Neural progenitor cell (in vitro differentiated cells): Measurements from ENCODE around the gene UBC. TPM values are rescaled to one million over a fixed set of nuclear protein-coding genes. Genes with fewer than 3 reads are reported as not detected.
A peak's percentile ranks its signal among the peaks of the same experiment; 100 is the strongest.

ENCODE experiments used
- DNase-seq: peaks from one replicate; pipeline ENCODE4 v3.0.0-alpha.2; 2016; ENCODE audit warnings: low spot score
- H2AFZ ChIP-seq: fragments of 200-600 bp; sonication (generic); replicated peaks from 2 replicates; pipeline ENCODE4 v1.6.1; 2016; ENCODE audit warnings: antibody characterized with exemption
- H3F3A ChIP-seq: fragments of 200-600 bp; sonication (generic); 2 replicates; pipeline ENCODE4 v1.6.1; 2016; ENCODE audit warnings: antibody characterized with exemption, low read depth
- H3K27ac ChIP-seq: fragments of 200-600 bp; sonication (generic); 2 replicates; pipeline ENCODE4 v1.5.1; 2016; ENCODE audit warnings: mild to moderate bottlenecking
- H3K27me3 ChIP-seq: fragments of 200-600 bp; sonication (generic); 2 replicates; pipeline ENCODE4 v1.6.1; 2016; ENCODE audit warnings: mild to moderate bottlenecking, moderate library complexity
- H3K36me3 ChIP-seq: fragments of 200-600 bp; sonication (generic); 2 replicates; pipeline ENCODE4 v1.5.1; 2016
- H3K4me1 ChIP-seq: fragments of 200-600 bp; sonication (generic); 2 replicates; pipeline ENCODE4 v1.6.1; 2016; ENCODE audit warnings: mixed run types
- H3K4me2 ChIP-seq: fragments of 200-600 bp; sonication (generic); 2 replicates; pipeline ENCODE4 v1.6.1; 2016
- H3K4me3 ChIP-seq: fragments of 200-600 bp; sonication (generic); 2 replicates; pipeline ENCODE4 v1.5.1; 2016
- H3K79me2 ChIP-seq: fragments of 200-600 bp; sonication (generic); 2 replicates; pipeline ENCODE4 v1.6.1; 2016; ENCODE audit warnings: low read depth
- H3K9ac ChIP-seq: fragments of 200-600 bp; sonication (generic); 2 replicates; pipeline ENCODE4 v1.6.1; 2016
- H3K9me3 ChIP-seq: fragments of 200-600 bp; sonication (generic); 2 replicates; pipeline ENCODE4 v1.5.1; 2016; ENCODE audit warnings: low read depth
- H4K20me1 ChIP-seq: fragments of 200-600 bp; sonication (generic); 2 replicates; pipeline ENCODE4 v1.6.1; 2016; ENCODE audit warnings: low read depth
- H3K27ac Mint-ChIP-seq: 3 replicates; pipeline ENCODE4 v1.8.0; 2021; ENCODE audit warnings: mixed read lengths
- H3K27me3 Mint-ChIP-seq: 2 replicates; pipeline ENCODE4 v1.8.0; 2022; ENCODE audit warnings: low read depth, mild to moderate bottlenecking, inconsistent platforms, moderate library complexity, mixed read lengths; ENCODE audit not compliant: insufficient read depth
- H3K36me3 Mint-ChIP-seq: 3 replicates; pipeline ENCODE4 v1.8.0; 2021; ENCODE audit warnings: mixed read lengths
- H3K4me1 Mint-ChIP-seq: 3 replicates; pipeline ENCODE4 v1.8.0; 2021; ENCODE audit warnings: mixed read lengths
- H3K4me3 Mint-ChIP-seq: 3 replicates; pipeline ENCODE4 v1.8.0; 2021; ENCODE audit warnings: mild to moderate bottlenecking, moderate library complexity, mixed read lengths
- H3K9me3 Mint-ChIP-seq: 3 replicates; pipeline ENCODE4 v1.8.0; 2020; ENCODE audit warnings: mixed read lengths
- CTCF ChIP-seq: fragments of 200-600 bp; sonication (generic); IDR thresholded peaks from 2 replicates; pipeline ENCODE4 v1.5.1; 2017; ENCODE audit warnings: antibody characterized with exemption, mild to moderate bottlenecking
- EZH2 ChIP-seq: fragments of 200-600 bp; sonication (generic); IDR thresholded peaks from 2 replicates; pipeline ENCODE4 v1.6.1; 2017; ENCODE audit warnings: antibody characterized with exemption, mild to moderate bottlenecking, moderate library complexity
- EZH2phosphoT487 ChIP-seq: fragments of 200-600 bp; sonication (generic); IDR thresholded peaks from 2 replicates; pipeline ENCODE4 v1.6.1; 2017; ENCODE audit warnings: antibody characterized with exemption
- total RNA-seq: library from RNA; depleted of rRNA; stranded (reverse); fragments of >200 nt; gene quantifications from 2 replicates; pipeline ENCODE4 v1.2.3, GENCODE V29; 2015; ENCODE audit warnings: low replicate concordance

The UBC gene
- total RNA-seq, 1 donor from 2014 or later, result 857 TPM

DNA sequence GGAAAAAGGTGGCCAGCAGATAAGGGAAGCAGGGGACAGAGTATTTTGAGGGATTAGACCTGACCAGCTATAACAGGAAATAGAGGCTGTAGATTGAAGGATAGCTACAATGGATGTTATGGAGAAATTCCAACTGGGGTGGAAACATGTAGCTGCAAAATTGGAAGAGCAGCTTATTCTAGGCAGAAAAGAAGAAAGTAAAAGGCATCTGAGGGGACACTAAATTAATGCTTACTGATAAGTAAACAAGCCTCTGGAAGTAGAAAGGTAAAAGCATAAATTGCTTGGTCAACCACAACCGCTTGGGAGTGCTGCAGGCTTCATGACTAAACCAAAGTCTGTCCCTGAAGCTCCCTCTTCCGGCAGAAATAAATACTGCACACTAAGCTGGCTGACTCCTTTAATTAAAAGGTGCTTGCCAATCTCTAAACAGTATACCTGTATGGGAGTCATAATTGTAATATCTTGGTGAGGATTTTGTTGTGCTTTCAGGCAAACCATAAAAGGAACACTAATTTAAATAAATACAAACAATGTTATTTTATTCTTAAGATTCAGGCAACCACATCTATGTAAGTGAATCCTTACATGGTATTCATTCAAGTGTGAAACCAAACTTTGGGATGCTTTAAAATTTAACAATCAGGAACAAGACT lies 7.7 kb downstream of the UBC start:
- Mint-ChIP-seq H3K36me3 (peaks cover 10% of the 10 kb centered on the region), H3K4me1 (peaks cover 35% of the 10 kb centered on the region), H3K4me3 (no peak overlapping the region), H3K27ac (no peak overlapping the region), H3K27me3 (peaks cover 12% of the 10 kb centered on the region), H3K9me3 (peaks cover 2% of the 10 kb centered on the region)
- DNase-seq, result peak; percentile 90
- no peaks in the 10 kb centered on the region for H3K27me3 ChIP-seq
- H3K9me3 ChIP-seq, result no peaks in the 10 kb centered on the region
- no peak overlapping the region for H3K4me2 ChIP-seq
- no peak overlapping the region for H3K9ac ChIP-seq
- no peak overlapping the region for H3K4me3 ChIP-seq
- no peaks in the 10 kb centered on the region for H3K36me3 ChIP-seq
- TF ChIP-seq EZH2 (no peak), CTCF (peak; percentile 99), EZH2phosphoT487 (no peak)
- no peak overlapping the region for H3K27ac ChIP-seq
- H3K79me2 ChIP-seq, result peaks cover 15% of the 10 kb centered on the region
- no peaks in the 10 kb centered on the region for H3K4me1 ChIP-seq
- peaks cover 48% of the 10 kb centered on the region for H3F3A ChIP-seq
- no peak overlapping the region for H2AFZ ChIP-seq
- peaks cover 36% of the 10 kb centered on the region for H4K20me1 ChIP-seq

DNA sequence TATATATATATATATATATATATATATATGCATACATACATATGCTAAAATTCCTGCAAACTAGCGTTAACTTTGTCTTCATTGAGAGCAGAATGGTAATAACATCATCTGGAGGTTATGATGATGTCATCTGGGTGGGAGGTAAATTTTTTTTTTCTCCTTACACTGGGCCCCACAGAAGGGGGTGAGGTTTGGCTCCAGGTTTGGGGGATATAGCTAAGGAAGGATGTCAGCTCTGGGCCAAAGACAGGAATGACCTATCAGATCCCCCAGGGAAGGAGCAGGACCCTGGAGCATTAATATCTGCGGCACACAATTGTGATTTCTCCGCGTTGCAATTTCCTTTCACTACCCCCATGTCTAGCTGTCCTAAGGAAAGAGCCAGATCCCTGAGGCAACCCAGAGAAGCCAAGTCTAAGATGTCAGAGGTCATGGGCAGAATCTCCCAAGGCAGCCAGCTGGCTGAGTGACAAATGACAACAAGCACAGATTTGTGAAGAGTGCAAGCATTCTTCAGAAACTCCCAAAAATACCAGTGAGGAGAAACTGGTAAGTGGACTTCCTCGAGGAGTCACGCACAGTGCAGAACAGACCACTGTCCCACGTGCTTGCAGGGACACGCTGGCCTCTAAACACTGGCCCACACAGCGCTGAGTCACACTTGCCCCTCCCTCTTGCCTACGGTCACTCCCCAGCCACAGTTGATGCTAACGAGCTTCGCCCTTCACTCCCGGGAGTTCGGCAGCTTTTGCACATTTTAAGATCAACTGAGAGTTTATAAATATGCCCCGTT lies 9.9 kb downstream of the UBC start:
- no peaks in the 10 kb centered on the region for H3K9me3 ChIP-seq
- H3K4me1 Mint-ChIP-seq, result peaks cover 21% of the 10 kb centered on the region
- no peaks in the 10 kb centered on the region for H3K27me3 ChIP-seq
- no peaks in the 10 kb centered on the region for H3K4me1 ChIP-seq
- no peak overlapping the region for H2AFZ ChIP-seq
- peak; percentile 25 for DNase-seq
- H3K36me3 ChIP-seq, result no peaks in the 10 kb centered on the region
- H3K9ac ChIP-seq, result no peak overlapping the region
- H3K36me3 Mint-ChIP-seq, result no peaks in the 10 kb centered on the region
- H3K4me3 Mint-ChIP-seq, result no peak overlapping the region
- peaks cover 25% of the 10 kb centered on the region for H3F3A ChIP-seq
- no peak overlapping the region for H3K4me3 ChIP-seq
- TF ChIP-seq CTCF (no peak), EZH2 (no peak), EZH2phosphoT487 (no peak)
- H3K27ac Mint-ChIP-seq, result peak overlapping the region; percentile 83
- H3K27ac ChIP-seq, result no peak overlapping the region
- H3K9me3 Mint-ChIP-seq, result peaks cover 2% of the 10 kb centered on the region
- H3K79me2 ChIP-seq, result no peaks in the 10 kb centered on the region
- peaks cover 14% of the 10 kb centered on the region for H4K20me1 ChIP-seq
- peaks cover 10% of the 10 kb centered on the region for H3K27me3 Mint-ChIP-seq
- H3K4me2 ChIP-seq, result no peak overlapping the region

- H3K27me3 Mint-ChIP-seq, result peaks cover 14% of the 10 kb centered on the region
These were observed 11.5 kb downstream of the UBC start for GRCh38 chr12:124902916-124903315.

More at GRCh38 chr12:124902916-124903315, 11.5 kb downstream of the UBC start:
- Histone ChIP-seq H3K9ac (no peak overlapping the region), H3F3A (peaks cover 9% of the 10 kb centered on the region), H4K20me1 (peaks cover 5% of the 10 kb centered on the region), H3K27ac (no peak overlapping the region), H3K4me2 (no peak overlapping the region), H2AFZ (no peak overlapping the region), H3K4me1 (no peaks in the 10 kb centered on the region), H3K9me3 (no peaks in the 10 kb centered on the region), H3K36me3 (no peaks in the 10 kb centered on the region), H3K79me2 (no peaks in the 10 kb centered on the region), H3K4me3 (no peak overlapping the region), H3K27me3 (no peaks in the 10 kb centered on the region)
- Mint-ChIP-seq H3K4me3 (no peak overlapping the region), H3K36me3 (no peaks in the 10 kb centered on the region), H3K9me3 (peaks cover 2% of the 10 kb centered on the region), H3K4me1 (peaks cover 21% of the 10 kb centered on the region), H3K27ac (no peak overlapping the region)
- TF ChIP-seq CTCF (no peak), EZH2 (no peak), EZH2phosphoT487 (no peak)
- DNase-seq, result no peak
